OCI-LY7 (cell line): ENCODE data around the gene MTURN. TPM values are rescaled to one million over a fixed set of nuclear protein-coding genes. Genes with fewer than 3 reads are reported as not detected.

Source experiments
- BruUV-seq: library from RNA; stranded (reverse); fragments of 400-500 nt; replicated peaks from 2 replicates; lab custom pipeline; 2021; lab: Mats Ljungman, UMichigan
- CTCF ChIA-PET: fragments of 300-600 bp; sonication (Branson Sonifier 250); formaldehyde crosslinking; loops from one replicate; lab custom pipeline; 2022; ENCODE audit warnings: antibody characterized with exemption; ENCODE audit not compliant: unreplicated experiment; lab: Charles Lee
- POLR2A ChIA-PET: fragments of 300-600 bp; sonication (Branson Sonifier 250); formaldehyde crosslinking; loops from one replicate; lab custom pipeline; 2022; ENCODE audit warnings: antibody characterized with exemption; lab: Charles Lee
- DNase-seq: peaks from one replicate; pipeline ENCODE4 v3.0.0-alpha.2; 2015; ENCODE audit warnings: low spot score
- H2AFZ ChIP-seq: fragments of 200-600 bp; sonication (generic), shearing (Covaris generic); 2 replicates; pipeline ENCODE4 v1.6.1; 2014; ENCODE audit warnings: mild to moderate bottlenecking, antibody characterized with exemption, low read length, moderate library complexity
- H3K27ac ChIP-seq: fragments of 200-600 bp; sonication (generic); 2 replicates; pipeline ENCODE4 v1.5.1; 2014; ENCODE audit warnings: mixed run types, low read depth, mild to moderate bottlenecking, moderate library complexity, low read length, inconsistent platforms; ENCODE audit not compliant: poor library complexity, severe bottlenecking
- H3K36me3 ChIP-seq: fragments of 200-600 bp; sonication (generic); 2 replicates; pipeline ENCODE4 v1.6.1; 2014; ENCODE audit warnings: mild to moderate bottlenecking, antibody characterized with exemption, low read length, moderate library complexity, mixed read lengths; ENCODE audit not compliant: insufficient read depth
- H3K4me1 ChIP-seq: fragments of 200-600 bp; sonication (generic); 2 replicates; pipeline ENCODE4 v1.5.1; 2014; ENCODE audit warnings: mild to moderate bottlenecking, low read length; ENCODE audit not compliant: insufficient read depth, poor library complexity, severe bottlenecking
- H3K4me2 ChIP-seq: fragments of 200-600 bp; sonication (generic); 2 replicates; pipeline ENCODE4 v1.6.1; 2014; ENCODE audit warnings: mild to moderate bottlenecking, low read length
- H3K4me3 ChIP-seq: fragments of 200-600 bp; sonication (generic); 2 replicates; pipeline ENCODE4 v1.5.1; 2014; ENCODE audit warnings: mild to moderate bottlenecking, low read depth, low read length; ENCODE audit not compliant: poor library complexity, severe bottlenecking
- H3K79me2 ChIP-seq: fragments of 200-600 bp; sonication (generic); 2 replicates; pipeline ENCODE4 v1.6.1; 2016; ENCODE audit warnings: low read depth, mild to moderate bottlenecking, low read length, moderate library complexity, mixed read lengths; ENCODE audit not compliant: insufficient read depth
- H3K9me2 ChIP-seq: fragments of 200-600 bp; sonication (generic); 2 replicates; pipeline ENCODE4 v1.6.1; 2016; ENCODE audit warnings: mild to moderate bottlenecking, low read length, mixed read lengths; ENCODE audit not compliant: insufficient read depth
- H3K9me3 ChIP-seq: fragments of 200-600 bp; sonication (generic); 2 replicates; pipeline ENCODE4 v1.6.1; 2014; ENCODE audit warnings: mild to moderate bottlenecking, mixed run types, low read length, mixed read lengths
- H4K20me1 ChIP-seq: fragments of 200-600 bp; sonication (generic); 2 replicates; pipeline ENCODE4 v1.6.1; 2014; ENCODE audit warnings: mild to moderate bottlenecking, antibody characterized with exemption, low read length, moderate library complexity, mixed read lengths; ENCODE audit not compliant: insufficient read depth
- EZH2phosphoT487 ChIP-seq: fragments of 200-600 bp; sonication (generic); IDR thresholded peaks from 2 replicates; pipeline ENCODE4 v1.6.1; 2018; ENCODE audit warnings: low read depth, borderline replicate concordance, mild to moderate bottlenecking, mixed run types, antibody characterized with exemption, low read length, moderate library complexity, mixed read lengths
- intact Hi-C: fragments of 100-400 bp; cut with micrococcal nuclease; formaldehyde crosslinking; loops from one replicate; pipeline ENCODE4 v1.10.0; 2022; ENCODE audit not compliant: unreplicated experiment
- total RNA-seq, 2 experiments: library from RNA; depleted of rRNA in 1 of 2; stranded (reverse); fragments of >200 nt in 1 of 2; shearing (Covaris generic) in 1 of 2; gene quantifications; 2 replicates each; pipeline ENCODE4 v1.2.3, GENCODE V29; 2014 to 2022
- TF ChIP-seq, protein P1 (sequence below): fragments of 200-600 bp; sonication (generic); conservative IDR thresholded peaks from 2 replicates; pipeline ENCODE4 v1.5.1; 2014; ENCODE audit warnings: mild to moderate bottlenecking, antibody characterized with exemption, low read length, moderate library complexity, mixed read lengths

Gene MTURN
- total RNA-seq, 2 experiments from 2014 or later, result 2.9 to 4.1 TPM

DNA sequence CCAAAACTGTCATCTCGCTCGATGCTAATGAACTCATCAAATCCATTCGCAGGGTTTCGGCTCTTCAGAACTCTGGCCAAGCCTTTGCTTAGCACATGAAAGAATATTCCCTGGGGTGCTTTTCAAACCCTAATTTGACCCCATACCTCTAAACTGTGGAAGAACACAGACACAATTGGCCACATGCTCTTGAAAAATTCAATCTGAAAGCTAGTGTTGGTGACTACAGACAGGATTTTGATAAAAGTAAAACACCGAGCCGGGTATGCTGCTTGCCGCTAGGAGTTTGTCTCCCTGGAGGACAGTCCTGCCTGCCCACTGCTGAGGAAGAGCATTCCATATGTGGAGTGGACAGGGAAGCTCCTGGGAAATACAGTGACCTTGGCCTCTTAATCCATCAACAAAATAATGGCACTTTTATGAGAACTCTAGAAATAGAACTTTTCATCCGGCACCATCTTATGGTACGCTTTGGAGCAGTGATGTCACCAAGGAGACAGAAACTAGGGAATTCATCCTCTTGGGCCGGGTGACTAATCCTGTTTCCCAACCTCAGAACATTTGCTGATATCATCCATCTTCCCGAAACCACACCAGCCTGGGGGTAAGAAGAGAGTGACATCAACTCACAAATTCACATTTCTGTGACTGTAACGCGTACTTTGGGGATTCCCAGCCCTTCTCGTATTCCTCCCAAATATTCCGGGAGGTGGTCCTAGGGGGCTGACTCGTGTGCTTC is 34.2 kb downstream of the MTURN start:
- H3K27ac ChIP-seq, result no peak overlapping the region
- peaks cover 8% of the 10 kb centered on the region for H3K4me1 ChIP-seq
- no TSS peak for BruUV-seq
- no peaks in the 10 kb centered on the region for H3K36me3 ChIP-seq
- DNase-seq, result no peak
- no peaks in the 10 kb centered on the region for H3K9me3 ChIP-seq
- CTCF ChIA-PET, result no interaction called here
- intact Hi-C loops, result no loop called here
- H3K4me3 ChIP-seq, result no peak overlapping the region
- no peaks in the 10 kb centered on the region for H4K20me1 ChIP-seq
- no peaks in the 10 kb centered on the region for H3K79me2 ChIP-seq
- POLR2A ChIA-PET, result interaction anchor here (0.6 to 0.8 kb wide), 3 partner anchors 10 to 36 kb away, joined by 3 to 10 read pairs (median 3); no protein-coding TSS in a partner anchor
- TF ChIP-seq, protein P1, sequence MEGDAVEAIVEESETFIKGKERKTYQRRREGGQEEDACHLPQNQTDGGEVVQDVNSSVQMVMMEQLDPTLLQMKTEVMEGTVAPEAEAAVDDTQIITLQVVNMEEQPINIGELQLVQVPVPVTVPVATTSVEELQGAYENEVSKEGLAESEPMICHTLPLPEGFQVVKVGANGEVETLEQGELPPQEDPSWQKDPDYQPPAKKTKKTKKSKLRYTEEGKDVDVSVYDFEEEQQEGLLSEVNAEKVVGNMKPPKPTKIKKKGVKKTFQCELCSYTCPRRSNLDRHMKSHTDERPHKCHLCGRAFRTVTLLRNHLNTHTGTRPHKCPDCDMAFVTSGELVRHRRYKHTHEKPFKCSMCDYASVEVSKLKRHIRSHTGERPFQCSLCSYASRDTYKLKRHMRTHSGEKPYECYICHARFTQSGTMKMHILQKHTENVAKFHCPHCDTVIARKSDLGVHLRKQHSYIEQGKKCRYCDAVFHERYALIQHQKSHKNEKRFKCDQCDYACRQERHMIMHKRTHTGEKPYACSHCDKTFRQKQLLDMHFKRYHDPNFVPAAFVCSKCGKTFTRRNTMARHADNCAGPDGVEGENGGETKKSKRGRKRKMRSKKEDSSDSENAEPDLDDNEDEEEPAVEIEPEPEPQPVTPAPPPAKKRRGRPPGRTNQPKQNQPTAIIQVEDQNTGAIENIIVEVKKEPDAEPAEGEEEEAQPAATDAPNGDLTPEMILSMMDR, result no peak
- TF ChIP-seq EZH2phosphoT487, result no peak
- no peak overlapping the region for H2AFZ ChIP-seq
- no peaks in the 10 kb centered on the region for H3K9me2 ChIP-seq
- no peak overlapping the region for H3K4me2 ChIP-seq

DNA sequence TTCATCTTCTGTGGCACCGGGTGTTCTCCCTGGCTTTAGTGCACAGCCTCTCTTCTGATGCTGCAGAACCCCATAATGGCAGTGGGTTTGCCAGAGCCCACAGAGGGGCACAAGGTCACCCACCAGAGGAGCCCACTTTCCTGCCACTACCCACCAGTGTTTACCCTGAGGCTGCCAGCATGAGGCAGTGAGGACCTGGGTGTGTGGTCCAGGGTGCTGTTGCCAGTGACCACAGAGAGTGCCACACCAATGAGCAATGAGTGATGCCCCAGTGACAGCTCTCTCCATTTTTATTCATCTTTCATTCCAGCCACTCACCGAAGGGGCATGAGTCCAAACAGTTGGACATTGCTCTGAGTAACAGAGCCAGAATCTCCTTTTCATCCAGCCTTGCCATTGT is 34.8 kb downstream of the MTURN start:
- POLR2A ChIA-PET, result interaction anchor here (0.7 kb wide), 1 partner anchor 9 kb away, joined by 3 read pairs; no protein-coding TSS in a partner anchor
- TF ChIP-seq, protein P1, result no peak
- no peak for TF ChIP-seq EZH2phosphoT487
- Histone ChIP-seq H3K4me3 (no peak overlapping the region), H4K20me1 (no peaks in the 10 kb centered on the region), H3K27ac (no peak overlapping the region), H3K79me2 (no peaks in the 10 kb centered on the region), H3K9me3 (no peaks in the 10 kb centered on the region), H2AFZ (no peak overlapping the region), H3K4me1 (peaks cover 5% of the 10 kb centered on the region), H3K4me2 (no peak overlapping the region), H3K36me3 (no peaks in the 10 kb centered on the region), H3K9me2 (no peaks in the 10 kb centered on the region)
- intact Hi-C loops, result no loop called here
- BruUV-seq, result no TSS peak
- DNase-seq, result no peak
- CTCF ChIA-PET, result no interaction called here
